ENCODE measurements around the gene SSMEM1. TPM values are rescaled to one million over a fixed set of nuclear protein-coding genes. Genes with fewer than 3 reads are reported as not detected.

The SSMEM1 gene
- total and polyA plus RNA-seq, 2 of the 4 experiments (the other 2 are of a cell fraction): 0.07 TPM; not detected in 1

GRCh38 chr7:130240240-130240639 is 32.6 kb downstream of the SSMEM1 start:
- Histone ChIP-seq H3K9me1 (ENCODE audit: insufficient read depth, low read length) (peaks cover 4% of the 10 kb centered on the region; the same call in 1 of the 2 replicates), H3K4ac (ENCODE audit: low read depth, low read length) (no peak overlapping the region), H2BK5ac (ENCODE audit: low read depth, low read length, poor library complexity, severe bottlenecking) (no peak overlapping the region), H4K8ac (ENCODE audit: low read depth in 2 of 2, low read length in 2 of 2) (no peak overlapping the region), H4K5ac (ENCODE audit: low read depth, low read length) (no peak overlapping the region), H3K27me3 (ENCODE audit: control insufficient read depth, insufficient read depth, low read length) (peaks cover 2% of the 10 kb centered on the region; the same call in 1 of the 2 replicates), H3K36me3 (ENCODE audit: control insufficient read depth, insufficient read depth, low read length) (no peaks in the 10 kb centered on the region), H3K56ac (ENCODE audit: extremely low read depth, insufficient read depth, low read length) (no peak overlapping the region), H4K91ac (ENCODE audit: insufficient read depth, low read depth, low read length) (no peak overlapping the region), H3K18ac (ENCODE audit: low read depth, low read length) (no peak overlapping the region), H3K23ac (ENCODE audit: low read depth, low read length) (no peak overlapping the region), H3K27ac (ENCODE audit: insufficient read depth, low read length) (no peak overlapping the region), H3K14ac (replicated peaks; ENCODE audit: low read depth, low read length) (no peak overlapping the region), H2BK120ac (ENCODE audit: low read depth, low read length) (no peak overlapping the region), H3K79me1 (ENCODE audit: low read depth in 1 of 2, low read length in 2 of 2) (no peaks in the 10 kb centered on the region), H3K9me3 (ENCODE audit: control insufficient read depth, insufficient read depth, low read length) (no peaks in the 10 kb centered on the region), H2AFZ (replicated peaks; ENCODE audit: low read length, poor library complexity) (no peak overlapping the region), H4K20me1 (ENCODE audit: insufficient read depth, low read length) (no peaks in the 10 kb centered on the region), H3K4me3 (ENCODE audit: insufficient read depth, low read depth, low read length) (no peak overlapping the region), H3K9ac (ENCODE audit: low read depth, low read length) (no peak overlapping the region), H2BK15ac (ENCODE audit: low read depth, low read length) (no peak overlapping the region), H3K4me2 (ENCODE audit: low read depth, low read length) (no peak overlapping the region), H3K4me1 (ENCODE audit: control insufficient read depth, insufficient read depth, low read length) (no peaks in the 10 kb centered on the region), H2AK5ac (ENCODE audit: low read depth, low read length) (no peak overlapping the region), H2AK9ac (replicated peaks; ENCODE audit: low read depth, low read length, poor library complexity) (no peak overlapping the region), H2BK20ac (ENCODE audit: low read depth, low read length) (no peak overlapping the region)
- no TSS peak for BruUV-seq (replicated peaks)
- no peak for DNase-seq
- ChIA-PET CTCF (interaction anchor here (0.9 kb wide), 1 partner anchor 23 kb away, joined by 13 read pairs; no protein-coding TSS in a partner anchor), POLR2A (ENCODE audit: unreplicated experiment) (no interaction called here)
- intact Hi-C loops (cut with micrococcal nuclease) (loop anchor here (5.0 to 10.0 kb wide), 2 partner anchors 202 to 455 kb away; partner anchors contain the start of gene CEP41), dilution Hi-C loops (cut with HindIII; ENCODE audit: low sequenced_read_pairs, unreplicated experiment) (no loop called here), in situ Hi-C loops (cut with MboI; ENCODE audit: low sequenced_read_pairs) (no loop called here)
- ATAC-seq (ENCODE audit: low read depth): no peak
- WGBS, 2 experiments (ENCODE audit: extremely low coverage in 2 of 2, insufficient read length in 1 of 2): no CpG with 5 or more reads among the region's 1 CpG
- TF ChIP-seq FOS (IDR thresholded peaks at IDR 0.05; ENCODE audit: low read depth, low read length): no peak

Data from IMR-90 (cell line).